ENCODE measurements around the gene KRT76.
"Not testable (repeated sequence)": the region's sequence is repeated elsewhere in the genome, so short reads cannot be mapped to it uniquely, and the experiment has no call there.

Gene KRT76

GRCh38 chr12:52801773-52802172 lies 24.6 kb upstream of the KRT76 start:
- H3K4me1 ChIP-seq (ENCODE audit: control insufficient read depth, insufficient read depth, low read length): no peaks in the 10 kb centered on the region
- no peaks in the 10 kb centered on the region for H3K9me3 ChIP-seq (replicated peaks; ENCODE audit: low read length)
- no peaks in the 10 kb centered on the region for H3K36me3 ChIP-seq (ENCODE audit: insufficient read depth, low read length)
- no peak overlapping the region for H3K9ac ChIP-seq (ENCODE audit: low read depth, low read length)
- H3K27me3 ChIP-seq (ENCODE audit: control insufficient read depth, insufficient read depth, low read length): peaks cover 39% of the 10 kb centered on the region
- no peak overlapping the region for H3K4me3 ChIP-seq (ENCODE audit: low read length)
- no peak overlapping the region for H3K4me2 ChIP-seq (ENCODE audit: low read length)

GRCh38 chr12:52800259-52800917 lies 23.2 kb upstream of the KRT76 start:
- no peaks in the 10 kb centered on the region for H3K9me3 ChIP-seq (replicated peaks; ENCODE audit: low read length)
- H3K27me3 ChIP-seq (ENCODE audit: control insufficient read depth, insufficient read depth, low read length): peaks cover 33% of the 10 kb centered on the region
- H3K4me3 ChIP-seq (ENCODE audit: low read length): no peak overlapping the region
- H3K9ac ChIP-seq (ENCODE audit: low read depth, low read length): no peak overlapping the region
- H3K4me2 ChIP-seq (ENCODE audit: low read length): no peak overlapping the region
- no peaks in the 10 kb centered on the region for H3K4me1 ChIP-seq (ENCODE audit: control insufficient read depth, insufficient read depth, low read length)
- no peaks in the 10 kb centered on the region for H3K36me3 ChIP-seq (ENCODE audit: insufficient read depth, low read length)

GRCh38 chr12:52799505-52800211 lies 22.5 kb upstream of the KRT76 start:
- Histone ChIP-seq H3K36me3 (ENCODE audit: insufficient read depth, low read length) (no peaks in the 10 kb centered on the region), H3K9me3 (replicated peaks; ENCODE audit: low read length) (no peaks in the 10 kb centered on the region), H3K27me3 (ENCODE audit: control insufficient read depth, insufficient read depth, low read length) (peaks cover 32% of the 10 kb centered on the region), H3K4me2 (ENCODE audit: low read length) (no peak overlapping the region), H3K9ac (ENCODE audit: low read depth, low read length) (no peak overlapping the region), H3K4me1 (ENCODE audit: control insufficient read depth, insufficient read depth, low read length) (no peaks in the 10 kb centered on the region), H3K4me3 (ENCODE audit: low read length) (no peak overlapping the region)

GRCh38 chr12:52798671-52799504 lies 21.7 kb upstream of the KRT76 start:
- no peak overlapping the region for H3K9ac ChIP-seq (ENCODE audit: low read depth, low read length)
- H3K36me3 ChIP-seq (ENCODE audit: insufficient read depth, low read length): no peaks in the 10 kb centered on the region
- H3K9me3 ChIP-seq (replicated peaks; ENCODE audit: low read length): no peaks in the 10 kb centered on the region
- H3K4me2 ChIP-seq (ENCODE audit: low read length): no peak overlapping the region
- H3K4me3 ChIP-seq (ENCODE audit: low read length): no peak overlapping the region
- no peaks in the 10 kb centered on the region for H3K4me1 ChIP-seq (ENCODE audit: control insufficient read depth, insufficient read depth, low read length)
- peaks cover 28% of the 10 kb centered on the region for H3K27me3 ChIP-seq (ENCODE audit: control insufficient read depth, insufficient read depth, low read length)

- Histone ChIP-seq H3K9me3 (replicated peaks; ENCODE audit: low read length) (no peaks in the 10 kb centered on the region), H3K4me3 (ENCODE audit: low read length) (no peak overlapping the region), H3K27me3 (ENCODE audit: control insufficient read depth, insufficient read depth, low read length) (peaks cover 24% of the 10 kb centered on the region), H3K4me2 (ENCODE audit: low read length) (no peak overlapping the region), H3K36me3 (ENCODE audit: insufficient read depth, low read length) (no peaks in the 10 kb centered on the region), H3K9ac (ENCODE audit: low read depth, low read length) (no peak overlapping the region), H3K4me1 (ENCODE audit: control insufficient read depth, insufficient read depth, low read length) (no peaks in the 10 kb centered on the region)
These were observed 21.0 kb upstream of the KRT76 start for GRCh38 chr12:52798003-52798670.

GRCh38 chr12:52797529-52797894 lies 20.4 kb upstream of the KRT76 start:
- Histone ChIP-seq H3K4me3 (ENCODE audit: low read length) (no peak overlapping the region), H3K4me2 (ENCODE audit: low read length) (no peak overlapping the region), H3K27me3 (ENCODE audit: control insufficient read depth, insufficient read depth, low read length) (peaks cover 30% of the 10 kb centered on the region), H3K9me3 (replicated peaks; ENCODE audit: low read length) (no peaks in the 10 kb centered on the region), H3K9ac (ENCODE audit: low read depth, low read length) (no peak overlapping the region), H3K36me3 (ENCODE audit: insufficient read depth, low read length) (no peaks in the 10 kb centered on the region), H3K4me1 (ENCODE audit: control insufficient read depth, insufficient read depth, low read length) (no peaks in the 10 kb centered on the region)

GRCh38 chr12:52796839-52797528 lies 19.8 kb upstream of the KRT76 start:
- peaks cover 33% of the 10 kb centered on the region for H3K27me3 ChIP-seq (ENCODE audit: control insufficient read depth, insufficient read depth, low read length)
- H3K4me3 ChIP-seq (ENCODE audit: low read length): no peak overlapping the region
- H3K36me3 ChIP-seq (ENCODE audit: insufficient read depth, low read length): no peaks in the 10 kb centered on the region
- H3K9me3 ChIP-seq (replicated peaks; ENCODE audit: low read length): no peaks in the 10 kb centered on the region
- H3K4me1 ChIP-seq (ENCODE audit: control insufficient read depth, insufficient read depth, low read length): no peaks in the 10 kb centered on the region
- no peak overlapping the region for H3K4me2 ChIP-seq (ENCODE audit: low read length)
- H3K9ac ChIP-seq (ENCODE audit: low read depth, low read length): no peak overlapping the region

GRCh38 chr12:52796429-52796794 lies 19.3 kb upstream of the KRT76 start:
- Histone ChIP-seq H3K4me2 (ENCODE audit: low read length) (no peak overlapping the region), H3K4me3 (ENCODE audit: low read length) (no peak overlapping the region), H3K27me3 (ENCODE audit: control insufficient read depth, insufficient read depth, low read length) (peaks cover 32% of the 10 kb centered on the region), H3K4me1 (ENCODE audit: control insufficient read depth, insufficient read depth, low read length) (no peaks in the 10 kb centered on the region), H3K36me3 (ENCODE audit: insufficient read depth, low read length) (no peaks in the 10 kb centered on the region), H3K9ac (ENCODE audit: low read depth, low read length) (no peak overlapping the region), H3K9me3 (replicated peaks; ENCODE audit: low read length) (no peaks in the 10 kb centered on the region)

GRCh38 chr12:52795694-52796428 lies 18.7 kb upstream of the KRT76 start, which contains the start of gene KRT3:
Gene KRT3, minus strand, starts transcription at chr12:52796117. Its CDS starts 75 bp downstream, at chr12:52796042.
- Histone ChIP-seq H3K9me3 (replicated peaks; ENCODE audit: low read length) (no peaks in the 10 kb centered on the region), H3K36me3 (ENCODE audit: insufficient read depth, low read length) (no peaks in the 10 kb centered on the region), H3K4me2 (ENCODE audit: low read length) (no peak within 1 kb of the TSS), H3K4me3 (ENCODE audit: low read length) (no peak within 1 kb of the TSS), H3K4me1 (ENCODE audit: control insufficient read depth, insufficient read depth, low read length) (no peaks in the 10 kb centered on the region), H3K27me3 (ENCODE audit: control insufficient read depth, insufficient read depth, low read length) (peaks cover 37% of the 10 kb centered on the region), H3K9ac (ENCODE audit: low read depth, low read length) (no peak within 1 kb of the TSS)

- peaks cover 43% of the 10 kb centered on the region for H3K27me3 ChIP-seq (ENCODE audit: control insufficient read depth, insufficient read depth, low read length)
- H3K4me2 ChIP-seq (ENCODE audit: low read length); H3K9ac ChIP-seq (ENCODE audit: low read depth, low read length); H3K36me3 ChIP-seq (ENCODE audit: insufficient read depth, low read length); H3K4me3 ChIP-seq (ENCODE audit: low read length); H3K9me3 ChIP-seq (replicated peaks; ENCODE audit: low read length); H3K4me1 ChIP-seq (ENCODE audit: control insufficient read depth, insufficient read depth, low read length): not testable (repeated sequence)
These were observed 18.2 kb upstream of the KRT76 start for GRCh38 chr12:52795332-52795674.

All from skeletal muscle satellite cell (primary cell).